A673 (cell line): Measurements from ENCODE around the gene LTV1. TPM values are rescaled to one million over a fixed set of nuclear protein-coding genes. Genes with fewer than 3 reads are reported as not detected.

ENCODE experiments used
- BruUV-seq: library from RNA; stranded (reverse); fragments of 400-500 nt; replicated peaks from 2 replicates; lab custom pipeline; 2021; lab: Mats Ljungman, UMichigan
- CTCF ChIA-PET: fragments of 300-600 bp; sonication (Branson Sonifier 250); formaldehyde crosslinking; loops from one replicate; lab custom pipeline; 2022; ENCODE audit warnings: antibody characterized with exemption; lab: Charles Lee
- POLR2A ChIA-PET: fragments of 300-600 bp; sonication (Branson Sonifier 250); formaldehyde crosslinking; loops from one replicate; lab custom pipeline; 2022; ENCODE audit warnings: antibody characterized with exemption; ENCODE audit not compliant: low non-redundant PET; lab: Charles Lee
- DNase-seq: peaks from one replicate; pipeline ENCODE4 v3.0.0-alpha.2; 2015; ENCODE audit warnings: low spot score
- H3K27ac ChIP-seq: fragments of 200-600 bp; sonication (generic); 2 replicates; pipeline ENCODE4 v1.5.1; 2016; ENCODE audit warnings: mixed run types, low read depth, mild to moderate bottlenecking, mixed read lengths, antibody characterized with exemption, low read length; ENCODE audit not compliant: poor library complexity, severe bottlenecking
- H3K27me3 ChIP-seq: fragments of 200-600 bp; sonication (generic); replicated peaks from 2 replicates; pipeline ENCODE4 v1.6.1; 2017; ENCODE audit warnings: mixed run types, low read depth, mild to moderate bottlenecking, mixed read lengths, antibody characterized with exemption, low read length; ENCODE audit not compliant: insufficient read depth, poor library complexity
- H3K36me3 ChIP-seq: fragments of 200-600 bp; sonication (generic); 2 replicates; pipeline ENCODE4 v1.6.1; 2016; ENCODE audit warnings: mixed run types, mild to moderate bottlenecking, mixed read lengths, antibody characterized with exemption, low read length; ENCODE audit not compliant: insufficient read depth, poor library complexity, severe bottlenecking
- H3K4me1 ChIP-seq: fragments of 200-600 bp; sonication (generic); 2 replicates; pipeline ENCODE4 v1.6.1; 2017; ENCODE audit warnings: mixed run types, mild to moderate bottlenecking, mixed read lengths, antibody characterized with exemption, low read length; ENCODE audit not compliant: insufficient read depth, poor library complexity, severe bottlenecking
- H3K4me3 ChIP-seq: fragments of 200-600 bp; sonication (generic); 2 replicates; pipeline ENCODE4 v1.5.1; 2016; ENCODE audit warnings: low read depth, mixed run types, mild to moderate bottlenecking, mixed read lengths, low read length; ENCODE audit not compliant: poor library complexity, severe bottlenecking
- H3K9me3 ChIP-seq: fragments of 200-600 bp; sonication (generic); 2 replicates; pipeline ENCODE4 v1.6.1; 2016; ENCODE audit warnings: mixed run types, low read depth, mild to moderate bottlenecking, mixed read lengths, antibody characterized with exemption, low read length; ENCODE audit not compliant: poor library complexity, severe bottlenecking
- EZH2 ChIP-seq: fragments of 200-600 bp; sonication (generic); IDR thresholded peaks from 2 replicates; pipeline ENCODE4 v1.6.1; 2017; ENCODE audit warnings: borderline replicate concordance, low read depth, mild to moderate bottlenecking, mixed read lengths, antibody characterized with exemption, low read length; ENCODE audit not compliant: poor library complexity, severe bottlenecking
- intact Hi-C: fragments of 100-400 bp; cut with micrococcal nuclease; formaldehyde crosslinking; loops from one replicate; pipeline ENCODE4 v1.10.0; 2022; ENCODE audit not compliant: unreplicated experiment
- total RNA-seq: library from RNA; stranded (reverse); gene quantifications from 2 replicates; pipeline ENCODE4 v1.2.3, GENCODE V29; 2021
- TF ChIP-seq, protein P1 (sequence below): fragments of 300-800, 200-600 bp; sonication (generic); conservative IDR thresholded peaks from 2 replicates; pipeline ENCODE4 v1.5.1; 2017; ENCODE audit warnings: low read depth, mild to moderate bottlenecking, antibody characterized with exemption, low read length, moderate library complexity, mixed read lengths

The LTV1 gene
- total RNA-seq, 1 experiment from 2014 or later = 51.8 TPM

DNA sequence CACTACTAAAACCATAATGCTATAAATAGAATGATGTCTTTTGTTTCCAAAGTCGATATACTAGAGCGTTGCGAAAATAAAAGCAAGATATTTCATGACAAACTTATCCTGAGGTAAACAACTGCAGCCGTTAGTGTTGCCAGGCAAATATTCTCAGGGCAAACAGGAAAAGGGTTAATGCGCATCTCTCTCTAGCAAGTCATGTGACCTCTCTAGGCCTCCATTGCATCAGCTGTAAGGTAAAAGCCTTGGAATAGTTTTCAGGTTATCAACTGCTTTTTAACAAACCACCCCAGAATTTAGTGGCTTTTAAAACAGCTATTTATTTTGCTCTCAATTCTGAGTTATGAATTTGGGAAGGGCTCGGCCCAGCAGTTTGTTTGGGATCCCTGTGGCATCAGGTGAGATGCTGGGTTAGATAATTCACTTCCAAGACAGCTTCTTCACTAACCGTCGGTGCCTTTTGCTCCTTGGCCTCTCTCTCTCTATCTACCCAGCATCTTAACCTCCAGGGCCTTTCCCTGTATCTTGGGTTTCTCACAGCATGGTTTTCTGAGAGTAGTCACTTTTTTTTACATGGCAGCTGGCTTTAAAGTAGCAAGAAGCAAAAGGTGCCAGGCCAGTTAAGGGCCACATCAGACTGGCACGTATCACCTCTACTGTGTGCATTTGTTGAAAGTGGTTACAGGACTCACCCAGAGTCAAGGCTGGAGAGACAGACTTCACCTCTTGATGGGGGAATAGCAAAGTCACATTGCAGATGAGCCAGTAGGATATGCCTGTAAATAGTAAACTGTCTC, 39.2 kb upstream of the LTV1 start:
- Histone ChIP-seq H3K4me1 (no peaks in the 10 kb centered on the region), H3K4me3 (no peak overlapping the region), H3K9me3 (no peaks in the 10 kb centered on the region), H3K36me3 (no peaks in the 10 kb centered on the region), H3K27ac (no peak overlapping the region), H3K27me3 (no peaks in the 10 kb centered on the region)
- intact Hi-C loops = no loop called here
- BruUV-seq = no TSS peak
- DNase-seq = no peak
- TF ChIP-seq EZH2 = no peak
- TF ChIP-seq, protein P1, sequence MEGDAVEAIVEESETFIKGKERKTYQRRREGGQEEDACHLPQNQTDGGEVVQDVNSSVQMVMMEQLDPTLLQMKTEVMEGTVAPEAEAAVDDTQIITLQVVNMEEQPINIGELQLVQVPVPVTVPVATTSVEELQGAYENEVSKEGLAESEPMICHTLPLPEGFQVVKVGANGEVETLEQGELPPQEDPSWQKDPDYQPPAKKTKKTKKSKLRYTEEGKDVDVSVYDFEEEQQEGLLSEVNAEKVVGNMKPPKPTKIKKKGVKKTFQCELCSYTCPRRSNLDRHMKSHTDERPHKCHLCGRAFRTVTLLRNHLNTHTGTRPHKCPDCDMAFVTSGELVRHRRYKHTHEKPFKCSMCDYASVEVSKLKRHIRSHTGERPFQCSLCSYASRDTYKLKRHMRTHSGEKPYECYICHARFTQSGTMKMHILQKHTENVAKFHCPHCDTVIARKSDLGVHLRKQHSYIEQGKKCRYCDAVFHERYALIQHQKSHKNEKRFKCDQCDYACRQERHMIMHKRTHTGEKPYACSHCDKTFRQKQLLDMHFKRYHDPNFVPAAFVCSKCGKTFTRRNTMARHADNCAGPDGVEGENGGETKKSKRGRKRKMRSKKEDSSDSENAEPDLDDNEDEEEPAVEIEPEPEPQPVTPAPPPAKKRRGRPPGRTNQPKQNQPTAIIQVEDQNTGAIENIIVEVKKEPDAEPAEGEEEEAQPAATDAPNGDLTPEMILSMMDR = no peak
- ChIA-PET CTCF (no interaction called here), POLR2A (no interaction called here)

DNA sequence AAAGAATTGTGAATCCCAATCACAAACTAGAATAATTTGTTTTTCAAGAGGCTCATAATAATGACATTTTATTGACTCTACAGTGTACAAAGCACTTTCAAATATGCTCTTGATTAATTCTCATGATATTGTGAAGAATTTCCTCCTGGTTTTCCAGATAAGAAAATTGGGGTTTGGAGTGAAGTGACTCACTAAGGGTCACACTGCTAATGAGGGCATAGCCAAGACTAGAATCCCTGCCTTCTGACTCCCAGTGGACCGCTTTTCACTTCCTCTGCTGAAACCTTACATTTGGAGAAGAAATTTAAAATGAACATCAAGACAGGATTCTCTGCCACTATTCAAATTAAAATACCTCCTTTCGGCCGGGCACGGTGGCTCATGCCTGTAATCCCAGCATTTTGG, 38.3 kb upstream of the LTV1 start:
- no peaks in the 10 kb centered on the region for H3K4me1 ChIP-seq
- no peak overlapping the region for H3K27ac ChIP-seq
- ChIA-PET CTCF (no interaction called here), POLR2A (no interaction called here)
- intact Hi-C loops = no loop called here
- no TSS peak for BruUV-seq
- no peak for TF ChIP-seq EZH2
- TF ChIP-seq, protein P1 = no peak
- no peaks in the 10 kb centered on the region for H3K27me3 ChIP-seq
- H3K36me3 ChIP-seq = no peaks in the 10 kb centered on the region
- H3K9me3 ChIP-seq = no peaks in the 10 kb centered on the region
- DNase-seq = no peak
- H3K4me3 ChIP-seq = no peak overlapping the region

DNA sequence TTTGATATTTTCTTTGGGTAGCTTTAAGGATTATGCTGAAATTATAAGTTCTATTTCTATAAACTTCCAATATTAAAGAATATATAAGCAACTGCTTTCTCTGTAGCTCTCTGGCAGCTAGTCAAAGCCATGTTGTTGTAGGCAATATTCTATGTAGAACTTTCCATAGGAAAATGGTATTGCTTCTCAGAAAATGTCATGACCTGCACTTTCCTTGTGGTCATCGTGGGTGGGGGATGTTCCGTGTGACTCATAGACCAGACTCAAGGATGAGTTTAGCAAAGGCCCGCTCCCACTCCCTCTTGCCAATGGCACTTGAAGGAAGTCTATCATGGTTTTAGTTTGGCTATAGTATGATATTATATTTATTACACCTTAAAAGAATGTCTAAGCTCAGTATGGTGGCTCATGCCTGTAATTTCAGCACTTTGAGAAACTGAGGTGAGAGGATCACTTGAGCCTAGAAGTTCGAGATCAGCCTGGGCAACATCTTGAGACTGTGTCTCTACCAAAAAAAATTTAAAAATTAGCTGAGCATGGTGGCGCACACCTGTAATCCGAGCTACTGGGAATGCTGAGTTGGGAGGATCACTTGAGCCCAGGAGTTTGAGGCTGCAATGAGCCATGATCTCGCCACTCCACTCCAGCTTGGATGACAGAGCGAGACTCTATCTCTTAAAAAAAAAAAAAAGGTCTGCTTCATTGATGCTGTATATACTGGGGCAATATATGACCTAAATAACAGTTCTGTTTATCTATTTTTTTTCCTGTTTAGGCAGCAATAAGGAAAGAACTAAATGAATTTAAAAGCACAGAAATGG, 36.6 kb upstream of the LTV1 start:
- Histone ChIP-seq H3K27me3 (no peaks in the 10 kb centered on the region), H3K27ac (no peak overlapping the region), H3K4me1 (no peaks in the 10 kb centered on the region), H3K4me3 (no peak overlapping the region), H3K9me3 (no peaks in the 10 kb centered on the region), H3K36me3 (no peaks in the 10 kb centered on the region)
- intact Hi-C loops = no loop called here
- TF ChIP-seq EZH2 = no peak
- TF ChIP-seq, protein P1 = no peak
- POLR2A ChIA-PET = no interaction called here
- no peak for DNase-seq
- no TSS peak for BruUV-seq
- CTCF ChIA-PET = no interaction called here
